ENCODE data around the gene MST1.

The MST1 gene

DNA sequence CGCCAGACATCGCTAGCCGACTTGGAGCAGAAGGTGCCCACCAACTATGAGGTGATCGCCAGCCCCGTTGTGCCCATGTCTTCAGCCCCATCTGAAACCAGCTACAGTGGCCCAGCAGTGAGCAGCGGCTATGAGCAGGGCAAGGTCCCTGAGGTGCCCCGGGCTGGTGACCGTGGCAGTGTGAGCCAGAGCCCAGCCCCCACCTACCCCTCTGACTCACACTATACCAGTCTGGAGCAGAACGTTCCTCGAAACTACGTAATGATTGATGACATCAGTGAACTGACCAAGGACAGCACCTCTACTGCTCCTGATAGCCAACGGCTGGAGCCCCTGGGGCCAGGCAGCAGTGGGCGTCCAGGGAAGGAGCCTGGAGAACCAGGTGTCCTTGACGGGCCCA is 28.0 kb downstream of the MST1 start:
- Histone ChIP-seq H3K36me3 (ENCODE audit: control insufficient read depth, insufficient read depth, low read length, severe bottlenecking) (no peaks in the 10 kb centered on the region), H3K27me3 (replicated peaks; ENCODE audit: control insufficient read depth, insufficient read depth, low read length) (peaks cover 44% of the 10 kb centered on the region), H3K9me3 (ENCODE audit: control insufficient read depth, low read length) (no peaks in the 10 kb centered on the region), H3K9ac (ENCODE audit: low read length) (no peak overlapping the region), H3K4me1 (ENCODE audit: control insufficient read depth, insufficient read depth, low read length) (no peaks in the 10 kb centered on the region), H3K4me3 (ENCODE audit: low read length) (no peak overlapping the region)
- no peak for DNase-seq (ENCODE audit: low read depth)

DNA sequence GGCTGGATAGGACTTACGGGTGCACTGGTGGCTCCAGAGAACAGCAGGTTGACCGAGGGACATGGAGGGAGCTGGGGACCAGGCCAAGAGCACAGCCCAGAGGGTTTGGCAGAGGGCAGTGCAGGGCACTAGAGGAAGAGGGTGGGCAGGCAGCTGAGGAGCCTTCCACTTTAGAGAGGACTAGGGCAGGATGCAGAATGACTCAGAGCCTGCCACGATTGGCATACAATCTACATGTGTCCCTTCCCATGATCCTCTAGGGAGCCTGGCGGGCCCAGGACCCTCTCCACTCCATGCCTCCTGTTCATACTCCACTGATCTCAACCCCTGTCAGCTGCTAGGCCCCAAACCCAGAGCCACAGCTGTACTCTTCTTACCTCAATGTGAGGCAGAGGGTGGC is 29.5 kb downstream of the MST1 start:
- no peak for DNase-seq (ENCODE audit: low read depth)
- no peaks in the 10 kb centered on the region for H3K4me1 ChIP-seq (ENCODE audit: control insufficient read depth, insufficient read depth, low read length)
- H3K9ac ChIP-seq (ENCODE audit: low read length), result no peak overlapping the region
- H3K9me3 ChIP-seq (ENCODE audit: control insufficient read depth, low read length), result no peaks in the 10 kb centered on the region
- no peak overlapping the region for H3K4me3 ChIP-seq (ENCODE audit: low read length)
- no peaks in the 10 kb centered on the region for H3K36me3 ChIP-seq (ENCODE audit: control insufficient read depth, insufficient read depth, low read length, severe bottlenecking)
- H3K27me3 ChIP-seq (replicated peaks; ENCODE audit: control insufficient read depth, insufficient read depth, low read length), result peaks cover 57% of the 10 kb centered on the region

DNA sequence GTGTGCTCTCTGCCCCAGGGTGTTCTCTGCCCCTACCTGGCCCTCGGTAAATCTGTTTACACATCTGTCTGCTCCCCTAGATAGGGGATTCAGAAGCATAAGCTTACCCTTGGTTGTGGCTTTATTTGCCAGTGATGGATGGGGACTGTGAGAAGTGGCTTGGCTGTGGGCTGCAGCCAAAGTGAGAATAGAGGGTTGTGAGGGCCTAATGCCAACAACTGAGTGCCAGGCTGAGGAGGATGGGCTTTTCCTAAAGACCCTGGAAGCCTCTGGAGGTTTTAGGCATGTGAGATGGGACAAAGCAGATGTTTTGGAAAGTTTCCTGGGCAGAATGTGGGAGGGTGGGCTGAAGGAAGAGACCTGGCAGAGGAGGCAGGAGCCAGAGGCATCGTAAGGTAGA is 30.6 kb downstream of the MST1 start:
- no peaks in the 10 kb centered on the region for H3K9me3 ChIP-seq (ENCODE audit: control insufficient read depth, low read length)
- DNase-seq (ENCODE audit: low read depth), result no peak
- peaks cover 62% of the 10 kb centered on the region for H3K27me3 ChIP-seq (replicated peaks; ENCODE audit: control insufficient read depth, insufficient read depth, low read length)
- H3K4me3 ChIP-seq (ENCODE audit: low read length), result no peak overlapping the region
- no peaks in the 10 kb centered on the region for H3K4me1 ChIP-seq (ENCODE audit: control insufficient read depth, insufficient read depth, low read length)
- no peak overlapping the region for H3K9ac ChIP-seq (ENCODE audit: low read length)
- no peaks in the 10 kb centered on the region for H3K36me3 ChIP-seq (ENCODE audit: control insufficient read depth, insufficient read depth, low read length, severe bottlenecking)

DNA sequence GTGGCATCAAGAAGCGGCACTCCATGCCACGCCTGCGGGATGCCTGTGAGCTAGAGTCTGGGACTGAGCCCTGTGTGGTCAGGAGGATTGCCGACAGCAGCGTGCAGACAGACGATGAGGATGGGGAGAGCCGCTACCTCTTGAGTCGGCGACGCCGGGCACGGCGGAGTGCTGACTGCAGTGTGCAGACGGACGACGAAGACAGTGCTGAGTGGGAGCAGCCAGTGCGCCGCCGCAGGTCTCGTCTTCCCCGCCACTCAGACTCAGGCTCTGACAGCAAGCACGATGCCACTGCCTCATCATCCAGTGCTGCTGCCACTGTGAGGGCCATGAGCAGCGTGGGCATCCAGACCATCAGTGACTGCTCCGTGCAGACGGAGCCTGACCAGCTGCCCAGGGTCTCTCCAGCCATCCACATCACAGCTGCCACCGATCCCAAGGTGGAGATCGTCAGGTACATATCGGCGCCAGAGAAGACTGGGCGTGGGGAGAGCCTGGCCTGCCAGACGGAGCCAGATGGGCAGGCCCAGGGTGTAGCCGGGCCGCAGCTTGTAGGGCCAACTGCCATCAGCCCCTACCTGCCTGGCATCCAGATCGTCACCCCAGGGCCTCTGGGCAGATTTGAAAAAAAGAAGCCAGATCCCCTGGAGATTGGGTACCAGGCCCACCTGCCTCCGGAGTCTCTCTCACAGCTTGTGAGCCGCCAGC is 31.9 kb downstream of the MST1 start:
- H3K9ac ChIP-seq (ENCODE audit: low read length), result no peak overlapping the region
- DNase-seq (ENCODE audit: low read depth), result no peak
- H3K9me3 ChIP-seq (ENCODE audit: control insufficient read depth, low read length), result no peaks in the 10 kb centered on the region
- H3K4me3 ChIP-seq (ENCODE audit: low read length), result no peak overlapping the region
- peaks cover 57% of the 10 kb centered on the region for H3K27me3 ChIP-seq (replicated peaks; ENCODE audit: control insufficient read depth, insufficient read depth, low read length)
- no peaks in the 10 kb centered on the region for H3K4me1 ChIP-seq (ENCODE audit: control insufficient read depth, insufficient read depth, low read length)
- no peaks in the 10 kb centered on the region for H3K36me3 ChIP-seq (ENCODE audit: control insufficient read depth, insufficient read depth, low read length, severe bottlenecking)

DNA sequence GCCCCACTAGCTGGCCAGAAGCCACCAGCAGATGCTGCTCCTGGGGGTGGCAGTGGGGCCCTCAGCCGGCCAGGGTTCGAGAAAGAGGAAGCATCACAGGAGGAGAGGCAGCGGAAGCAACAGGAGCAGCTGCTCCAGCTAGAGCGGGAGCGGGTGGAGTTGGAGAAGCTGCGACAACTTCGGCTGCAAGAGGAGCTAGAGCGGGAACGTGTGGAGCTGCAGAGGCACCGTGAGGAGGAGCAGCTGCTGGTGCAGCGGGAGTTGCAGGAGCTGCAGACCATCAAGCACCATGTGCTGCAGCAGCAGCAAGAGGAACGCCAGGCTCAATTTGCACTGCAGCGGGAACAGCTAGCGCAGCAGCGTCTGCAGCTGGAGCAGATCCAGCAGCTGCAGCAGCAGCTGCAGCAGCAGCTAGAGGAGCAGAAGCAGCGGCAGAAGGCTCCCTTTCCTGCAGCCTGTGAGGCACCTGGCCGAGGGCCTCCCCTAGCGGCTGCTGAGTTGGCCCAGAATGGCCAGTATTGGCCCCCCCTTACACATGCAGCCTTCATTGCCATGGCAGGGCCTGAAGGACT is 32.6 kb downstream of the MST1 start:
- H3K36me3 ChIP-seq (ENCODE audit: control insufficient read depth, insufficient read depth, low read length, severe bottlenecking), result no peaks in the 10 kb centered on the region
- no peaks in the 10 kb centered on the region for H3K4me1 ChIP-seq (ENCODE audit: control insufficient read depth, insufficient read depth, low read length)
- no peak overlapping the region for H3K9ac ChIP-seq (ENCODE audit: low read length)
- no peaks in the 10 kb centered on the region for H3K9me3 ChIP-seq (ENCODE audit: control insufficient read depth, low read length)
- DNase-seq (ENCODE audit: low read depth), result no peak
- no peak overlapping the region for H3K4me3 ChIP-seq (ENCODE audit: low read length)
- H3K27me3 ChIP-seq (replicated peaks; ENCODE audit: control insufficient read depth, insufficient read depth, low read length), result peaks cover 55% of the 10 kb centered on the region

DNA sequence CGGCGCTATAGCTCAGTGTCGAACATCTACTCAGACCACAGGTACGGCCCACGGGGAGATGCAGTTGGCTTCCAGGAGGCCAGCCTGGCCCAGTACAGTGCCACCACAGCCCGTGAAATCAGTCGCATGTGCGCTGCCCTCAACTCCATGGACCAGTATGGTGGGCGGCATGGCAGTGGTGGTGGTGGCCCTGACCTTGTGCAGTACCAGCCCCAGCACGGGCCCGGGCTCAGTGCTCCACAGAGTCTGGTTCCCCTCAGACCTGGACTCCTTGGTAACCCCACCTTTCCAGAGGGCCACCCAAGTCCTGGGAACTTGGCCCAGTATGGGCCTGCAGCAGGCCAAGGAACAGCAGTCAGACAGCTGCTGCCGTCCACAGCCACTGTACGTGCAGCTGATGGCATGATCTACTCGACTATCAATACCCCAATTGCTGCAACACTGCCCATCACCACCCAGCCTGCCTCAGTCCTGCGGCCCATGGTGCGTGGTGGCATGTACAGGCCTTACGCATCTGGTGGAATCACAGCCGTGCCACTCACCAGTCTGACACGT is 33.5 kb downstream of the MST1 start:
- DNase-seq (ENCODE audit: low read depth), result no peak
- Histone ChIP-seq H3K27me3 (replicated peaks; ENCODE audit: control insufficient read depth, insufficient read depth, low read length) (peaks cover 59% of the 10 kb centered on the region), H3K36me3 (ENCODE audit: control insufficient read depth, insufficient read depth, low read length, severe bottlenecking) (no peaks in the 10 kb centered on the region), H3K9ac (ENCODE audit: low read length) (no peak overlapping the region), H3K4me1 (ENCODE audit: control insufficient read depth, insufficient read depth, low read length) (no peaks in the 10 kb centered on the region), H3K9me3 (ENCODE audit: control insufficient read depth, low read length) (no peaks in the 10 kb centered on the region), H3K4me3 (ENCODE audit: low read length) (no peak overlapping the region)

DNA sequence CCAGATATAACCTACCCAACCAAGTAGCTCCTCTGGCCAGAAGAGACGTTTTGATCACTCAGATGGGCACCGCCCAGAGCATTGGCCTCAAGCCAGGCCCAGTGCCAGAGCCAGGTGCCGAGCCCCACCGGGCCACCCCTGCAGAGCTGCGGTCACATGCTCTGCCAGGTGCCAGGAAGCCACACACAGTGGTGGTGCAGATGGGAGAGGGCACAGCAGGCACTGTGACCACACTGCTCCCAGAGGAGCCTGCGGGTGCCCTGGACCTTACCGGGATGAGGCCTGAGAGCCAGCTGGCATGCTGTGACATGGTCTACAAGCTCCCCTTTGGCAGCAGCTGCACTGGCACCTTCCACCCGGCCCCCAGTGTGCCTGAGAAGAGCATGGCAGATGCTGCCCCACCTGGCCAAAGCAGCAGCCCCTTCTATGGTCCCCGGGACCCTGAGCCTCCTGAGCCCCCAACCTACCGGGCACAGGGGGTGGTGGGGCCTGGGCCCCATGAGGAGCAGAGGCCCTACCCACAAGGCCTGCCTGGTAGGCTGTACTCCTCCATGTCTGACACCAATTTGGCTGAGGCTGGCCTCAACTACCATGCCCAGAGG is 34.2 kb downstream of the MST1 start:
- Histone ChIP-seq H3K9ac (ENCODE audit: low read length) (no peak overlapping the region), H3K27me3 (replicated peaks; ENCODE audit: control insufficient read depth, insufficient read depth, low read length) (peaks cover 57% of the 10 kb centered on the region), H3K9me3 (ENCODE audit: control insufficient read depth, low read length) (no peaks in the 10 kb centered on the region), H3K4me3 (ENCODE audit: low read length) (no peak overlapping the region), H3K36me3 (ENCODE audit: control insufficient read depth, insufficient read depth, low read length, severe bottlenecking) (no peaks in the 10 kb centered on the region), H3K4me1 (ENCODE audit: control insufficient read depth, insufficient read depth, low read length) (no peaks in the 10 kb centered on the region)
- no peak for DNase-seq (ENCODE audit: low read depth)

DNA sequence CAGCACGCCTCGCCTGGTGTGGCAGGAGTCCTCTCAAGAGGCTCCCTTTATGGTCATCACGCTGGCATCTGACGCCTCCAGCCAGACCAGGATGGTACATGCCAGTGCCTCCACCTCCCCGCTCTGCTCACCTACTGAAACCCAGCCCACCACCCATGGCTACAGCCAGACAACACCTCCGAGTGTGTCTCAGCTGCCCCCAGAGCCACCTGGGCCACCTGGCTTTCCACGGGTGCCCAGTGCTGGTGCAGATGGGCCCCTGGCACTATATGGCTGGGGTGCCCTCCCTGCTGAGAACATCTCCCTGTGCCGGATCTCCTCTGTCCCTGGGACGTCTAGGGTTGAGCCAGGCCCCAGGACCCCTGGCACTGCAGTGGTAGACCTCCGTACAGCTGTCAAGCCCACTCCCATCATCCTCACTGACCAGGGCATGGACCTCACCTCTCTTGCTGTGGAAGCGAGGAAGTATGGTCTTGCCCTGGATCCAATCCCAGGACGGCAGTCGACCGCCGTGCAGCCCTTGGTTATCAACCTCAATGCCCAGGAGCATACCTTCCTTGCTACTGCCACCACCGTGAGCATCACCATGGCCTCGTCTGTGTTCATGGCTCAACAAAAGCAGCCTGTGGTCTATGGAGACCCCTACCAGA is 35.0 kb downstream of the MST1 start:
- Histone ChIP-seq H3K9ac (ENCODE audit: low read length) (no peak overlapping the region), H3K27me3 (replicated peaks; ENCODE audit: control insufficient read depth, insufficient read depth, low read length) (peaks cover 53% of the 10 kb centered on the region), H3K4me1 (ENCODE audit: control insufficient read depth, insufficient read depth, low read length) (no peaks in the 10 kb centered on the region), H3K9me3 (ENCODE audit: control insufficient read depth, low read length) (no peaks in the 10 kb centered on the region), H3K36me3 (ENCODE audit: control insufficient read depth, insufficient read depth, low read length, severe bottlenecking) (no peaks in the 10 kb centered on the region), H3K4me3 (ENCODE audit: low read length) (no peak overlapping the region)
- DNase-seq (ENCODE audit: low read depth), result no peak

DNA sequence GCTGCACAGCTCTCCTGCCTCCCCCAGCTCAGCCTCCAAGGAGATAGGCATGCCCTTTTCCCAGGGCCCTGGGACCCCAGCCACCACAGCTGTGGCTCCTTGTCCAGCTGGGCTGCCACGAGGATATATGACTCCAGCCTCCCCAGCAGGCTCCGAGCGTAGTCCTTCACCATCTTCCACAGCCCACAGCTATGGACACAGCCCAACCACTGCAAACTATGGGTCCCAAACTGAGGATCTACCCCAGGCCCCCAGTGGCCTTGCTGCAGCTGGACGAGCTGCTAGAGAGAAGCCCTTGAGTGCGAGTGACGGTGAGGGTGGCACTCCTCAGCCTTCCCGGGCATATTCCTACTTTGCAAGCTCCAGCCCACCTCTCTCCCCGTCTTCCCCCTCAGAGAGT is 35.7 kb downstream of the MST1 start:
- Histone ChIP-seq H3K27me3 (replicated peaks; ENCODE audit: control insufficient read depth, insufficient read depth, low read length) (peaks cover 49% of the 10 kb centered on the region), H3K4me3 (ENCODE audit: low read length) (no peak overlapping the region), H3K9me3 (ENCODE audit: control insufficient read depth, low read length) (no peaks in the 10 kb centered on the region), H3K4me1 (ENCODE audit: control insufficient read depth, insufficient read depth, low read length) (no peaks in the 10 kb centered on the region), H3K9ac (ENCODE audit: low read length) (no peak overlapping the region), H3K36me3 (ENCODE audit: control insufficient read depth, insufficient read depth, low read length, severe bottlenecking) (no peaks in the 10 kb centered on the region)
- no peak for DNase-seq (ENCODE audit: low read depth)

DNA sequence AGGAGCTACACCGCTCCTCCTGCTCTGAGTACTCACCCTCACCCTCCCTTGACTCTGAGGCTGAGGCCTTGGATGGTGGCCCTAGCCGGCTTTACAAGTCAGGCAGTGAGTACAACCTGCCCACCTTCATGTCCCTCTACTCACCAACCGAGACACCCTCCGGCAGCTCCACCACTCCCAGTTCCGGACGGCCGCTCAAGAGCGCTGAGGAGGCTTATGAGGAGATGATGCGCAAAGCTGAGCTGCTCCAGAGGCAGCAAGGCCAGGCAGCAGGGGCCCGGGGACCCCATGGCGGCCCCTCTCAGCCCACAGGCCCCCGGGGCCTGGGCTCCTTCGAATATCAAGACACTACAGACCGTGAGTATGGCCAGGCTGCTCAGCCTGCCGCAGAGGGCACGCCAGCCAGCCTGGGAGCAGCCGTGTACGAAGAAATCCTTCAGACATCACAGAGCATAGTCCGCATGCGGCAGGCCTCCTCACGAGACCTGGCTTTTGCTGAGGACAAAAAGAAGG is 36.3 kb downstream of the MST1 start:
- Histone ChIP-seq H3K9me3 (ENCODE audit: control insufficient read depth, low read length) (no peaks in the 10 kb centered on the region), H3K9ac (ENCODE audit: low read length) (no peak overlapping the region), H3K4me1 (ENCODE audit: control insufficient read depth, insufficient read depth, low read length) (no peaks in the 10 kb centered on the region), H3K4me3 (ENCODE audit: low read length) (no peak overlapping the region), H3K27me3 (replicated peaks; ENCODE audit: control insufficient read depth, insufficient read depth, low read length) (peaks cover 50% of the 10 kb centered on the region), H3K36me3 (ENCODE audit: control insufficient read depth, insufficient read depth, low read length, severe bottlenecking) (no peaks in the 10 kb centered on the region)
- no peak for DNase-seq (ENCODE audit: low read depth)

DNA sequence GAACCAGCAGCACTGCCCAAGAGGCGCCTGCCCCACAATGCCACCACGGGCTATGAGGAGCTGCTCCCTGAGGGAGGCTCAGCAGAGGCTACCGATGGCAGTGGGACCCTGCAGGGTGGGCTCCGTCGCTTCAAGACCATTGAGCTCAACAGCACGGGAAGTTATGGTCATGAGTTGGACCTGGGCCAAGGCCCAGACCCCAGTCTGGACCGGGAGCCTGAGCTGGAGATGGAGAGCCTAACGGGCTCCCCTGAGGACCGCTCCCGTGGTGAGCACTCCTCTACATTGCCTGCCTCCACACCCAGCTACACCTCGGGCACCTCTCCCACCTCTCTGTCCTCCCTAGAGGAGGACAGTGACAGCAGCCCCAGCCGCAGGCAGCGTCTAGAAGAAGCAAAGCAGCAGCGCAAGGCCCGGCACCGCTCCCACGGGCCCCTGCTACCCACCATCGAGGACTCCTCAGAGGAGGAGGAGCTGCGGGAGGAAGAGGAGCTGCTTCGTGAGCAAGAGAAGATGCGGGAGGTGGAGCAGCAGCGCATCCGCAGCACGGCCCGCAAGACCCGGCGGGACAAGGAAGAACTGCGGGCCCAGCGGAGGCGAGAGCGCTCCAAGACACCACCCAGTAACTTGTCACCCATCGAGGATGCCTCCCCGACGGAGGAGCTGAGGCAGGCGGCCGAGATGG is 36.9 kb downstream of the MST1 start:
- Histone ChIP-seq H3K4me1 (ENCODE audit: control insufficient read depth, insufficient read depth, low read length) (no peaks in the 10 kb centered on the region), H3K4me3 (ENCODE audit: low read length) (no peak overlapping the region), H3K9ac (ENCODE audit: low read length) (no peak overlapping the region), H3K27me3 (replicated peaks; ENCODE audit: control insufficient read depth, insufficient read depth, low read length) (peaks cover 46% of the 10 kb centered on the region), H3K36me3 (ENCODE audit: control insufficient read depth, insufficient read depth, low read length, severe bottlenecking) (no peaks in the 10 kb centered on the region), H3K9me3 (ENCODE audit: control insufficient read depth, low read length) (no peaks in the 10 kb centered on the region)
- DNase-seq (ENCODE audit: low read depth), result no peak

All from adipocyte (in vitro differentiated cells).